ENCODE data around the gene RAB12.
A peak's percentile ranks its signal among the peaks of the same experiment; 100 is the strongest.

RAB12 gene

DNA sequence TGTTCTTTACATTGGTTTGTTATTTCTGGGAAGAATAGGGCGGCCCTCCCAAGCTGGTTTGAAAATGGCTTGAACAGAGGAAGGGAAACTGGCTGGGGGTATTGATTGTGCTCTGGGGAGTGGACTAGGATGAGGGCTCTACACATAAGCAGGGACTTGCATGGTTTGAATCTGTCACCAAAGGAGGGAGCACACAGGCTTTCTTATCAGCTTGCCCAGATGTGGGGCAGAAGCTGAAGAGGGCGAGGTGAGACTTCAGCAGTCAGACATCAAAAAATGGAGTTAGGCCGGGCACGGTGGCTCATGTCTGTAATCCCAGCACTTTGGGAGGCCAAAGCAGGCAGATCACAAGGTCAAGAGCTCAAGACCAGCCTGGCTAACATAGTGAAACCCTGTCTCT lies 7.2 kb upstream of the RAB12 start:
- intact Hi-C loops (cut with DNase I; ENCODE audit: low total_unique reads) = no loop called here

DNA sequence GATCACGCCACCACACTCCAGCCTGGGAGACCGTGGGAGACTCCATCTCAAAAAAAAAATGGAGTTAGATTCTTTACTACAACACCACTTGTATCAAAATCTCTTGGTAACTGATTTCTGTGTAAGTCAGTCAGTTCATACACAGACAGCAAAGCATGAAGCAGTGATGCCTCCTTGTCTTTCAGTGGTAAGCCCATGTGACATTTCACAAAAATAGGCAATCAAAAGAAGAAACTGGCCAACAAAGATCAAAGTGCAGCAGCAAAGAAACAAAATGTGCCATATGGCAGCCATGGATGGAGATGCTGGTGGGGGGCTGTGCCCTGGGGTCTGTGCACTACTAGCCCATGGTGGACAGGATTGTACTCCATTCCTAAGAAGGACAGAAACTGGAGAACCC lies 6.7 kb upstream of the RAB12 start:
- intact Hi-C loops (cut with DNase I; ENCODE audit: low total_unique reads) = no loop called here
- H3K9me3 ChIP-seq = no peaks in the 10 kb centered on the region
- no peak overlapping the region for H3K27ac ChIP-seq
- H3K36me3 ChIP-seq = no peaks in the 10 kb centered on the region
- DNase-seq = no peak
- H3K27me3 ChIP-seq = no peaks in the 10 kb centered on the region
- H3K4me3 ChIP-seq = no peak overlapping the region
- H3K4me1 ChIP-seq = peaks cover 0 to 2% (median 0%) of the 10 kb centered on the region in 4 donors
- TF ChIP-seq, protein P1, sequence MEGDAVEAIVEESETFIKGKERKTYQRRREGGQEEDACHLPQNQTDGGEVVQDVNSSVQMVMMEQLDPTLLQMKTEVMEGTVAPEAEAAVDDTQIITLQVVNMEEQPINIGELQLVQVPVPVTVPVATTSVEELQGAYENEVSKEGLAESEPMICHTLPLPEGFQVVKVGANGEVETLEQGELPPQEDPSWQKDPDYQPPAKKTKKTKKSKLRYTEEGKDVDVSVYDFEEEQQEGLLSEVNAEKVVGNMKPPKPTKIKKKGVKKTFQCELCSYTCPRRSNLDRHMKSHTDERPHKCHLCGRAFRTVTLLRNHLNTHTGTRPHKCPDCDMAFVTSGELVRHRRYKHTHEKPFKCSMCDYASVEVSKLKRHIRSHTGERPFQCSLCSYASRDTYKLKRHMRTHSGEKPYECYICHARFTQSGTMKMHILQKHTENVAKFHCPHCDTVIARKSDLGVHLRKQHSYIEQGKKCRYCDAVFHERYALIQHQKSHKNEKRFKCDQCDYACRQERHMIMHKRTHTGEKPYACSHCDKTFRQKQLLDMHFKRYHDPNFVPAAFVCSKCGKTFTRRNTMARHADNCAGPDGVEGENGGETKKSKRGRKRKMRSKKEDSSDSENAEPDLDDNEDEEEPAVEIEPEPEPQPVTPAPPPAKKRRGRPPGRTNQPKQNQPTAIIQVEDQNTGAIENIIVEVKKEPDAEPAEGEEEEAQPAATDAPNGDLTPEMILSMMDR (IDR thresholded peaks at IDR 0.05) = no peak

More for the DNA sequence above, 7.2 kb upstream of the RAB12 start:
- DNase-seq = no peak
- no peaks in the 10 kb centered on the region for H3K4me1 ChIP-seq
- H3K27me3 ChIP-seq = no peaks in the 10 kb centered on the region
- no peak overlapping the region for H3K4me3 ChIP-seq
- TF ChIP-seq, protein P1 (IDR thresholded peaks at IDR 0.05) = no peak
- no peak overlapping the region for H3K27ac ChIP-seq
- no peaks in the 10 kb centered on the region for H3K36me3 ChIP-seq
- no peaks in the 10 kb centered on the region for H3K9me3 ChIP-seq

DNA sequence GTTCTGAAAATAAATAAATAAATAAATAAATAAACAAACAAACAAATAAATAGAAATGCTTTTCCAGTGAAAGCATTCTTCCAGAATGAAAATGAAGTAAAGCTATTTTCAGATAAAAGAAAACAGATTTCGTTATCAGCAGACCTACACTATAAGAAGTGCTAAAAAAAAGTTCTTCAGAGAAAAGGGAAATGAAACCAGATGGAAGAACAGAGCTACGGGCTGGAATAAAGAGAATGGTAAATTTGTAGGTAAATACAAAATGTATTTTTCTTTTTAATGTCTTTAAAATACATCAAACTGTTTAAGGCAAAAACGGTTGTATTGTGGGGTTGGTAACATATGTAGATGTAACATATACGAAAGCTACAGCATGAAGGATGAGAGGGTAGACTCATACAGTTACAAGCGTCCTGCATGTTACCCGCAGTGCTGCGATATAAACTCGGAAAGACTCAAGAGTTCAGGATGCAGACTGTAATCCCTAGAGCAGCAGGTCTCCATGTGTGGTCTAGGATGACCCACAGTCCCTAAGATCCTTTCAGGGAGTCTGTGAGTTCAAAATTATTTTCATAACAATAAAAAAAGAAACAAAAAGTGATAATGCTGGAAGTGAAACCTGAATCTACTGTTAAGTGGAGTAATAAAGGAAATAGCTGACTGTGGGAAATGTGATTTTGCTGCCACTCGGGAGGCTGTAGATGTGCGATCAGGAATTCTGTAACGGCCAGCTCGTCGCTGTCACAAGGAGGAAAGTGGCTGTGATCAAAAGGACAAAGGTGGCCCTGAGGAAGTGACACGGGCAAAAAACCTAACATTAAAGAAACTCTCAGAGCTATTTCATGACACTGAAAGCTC lies 5.3 kb upstream of the RAB12 start:
- Histone ChIP-seq H3K36me3 (no peaks in the 10 kb centered on the region), H3K9me3 (no peaks in the 10 kb centered on the region), H3K4me1 (peaks cover 0 to 9% (median 5%) of the 10 kb centered on the region in 4 donors), H3K27me3 (no peaks in the 10 kb centered on the region), H3K27ac (no peak overlapping the region), H3K4me3 (no peak overlapping the region)
- DNase-seq = no peak
- intact Hi-C loops (cut with DNase I; ENCODE audit: low total_unique reads) = no loop called here
- TF ChIP-seq, protein P1 (IDR thresholded peaks at IDR 0.05) = no peak

DNA sequence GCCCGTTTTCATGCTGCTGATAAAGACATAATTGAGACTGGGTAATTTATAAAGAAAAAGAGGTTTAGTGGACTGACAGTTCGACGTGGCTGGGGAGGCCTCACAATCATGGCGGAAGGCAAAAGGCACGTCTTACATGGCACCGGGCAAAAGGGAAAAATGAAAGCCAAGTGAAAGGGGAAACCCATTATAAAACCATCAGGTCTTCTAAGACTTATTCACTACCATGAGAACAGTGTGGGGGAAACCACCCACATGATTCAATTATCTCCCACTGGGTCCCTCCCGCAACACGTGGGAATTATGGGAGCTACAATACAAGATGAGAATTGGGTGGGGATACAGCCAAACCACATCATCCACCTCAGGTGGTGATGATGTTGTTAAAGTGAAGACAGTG lies 3.3 kb upstream of the RAB12 start:
- Histone ChIP-seq H3K27ac (no peak overlapping the region), H3K9me3 (no peaks in the 10 kb centered on the region), H3K4me3 (no peak overlapping the region), H3K4me1 (peaks cover 0 to 17% (median 9%) of the 10 kb centered on the region in 4 donors), H3K36me3 (no peaks in the 10 kb centered on the region), H3K27me3 (no peaks in the 10 kb centered on the region)
- intact Hi-C loops (cut with DNase I; ENCODE audit: low total_unique reads) = no loop called here
- TF ChIP-seq, protein P1 (IDR thresholded peaks at IDR 0.05) = no peak
- DNase-seq = no peak

DNA sequence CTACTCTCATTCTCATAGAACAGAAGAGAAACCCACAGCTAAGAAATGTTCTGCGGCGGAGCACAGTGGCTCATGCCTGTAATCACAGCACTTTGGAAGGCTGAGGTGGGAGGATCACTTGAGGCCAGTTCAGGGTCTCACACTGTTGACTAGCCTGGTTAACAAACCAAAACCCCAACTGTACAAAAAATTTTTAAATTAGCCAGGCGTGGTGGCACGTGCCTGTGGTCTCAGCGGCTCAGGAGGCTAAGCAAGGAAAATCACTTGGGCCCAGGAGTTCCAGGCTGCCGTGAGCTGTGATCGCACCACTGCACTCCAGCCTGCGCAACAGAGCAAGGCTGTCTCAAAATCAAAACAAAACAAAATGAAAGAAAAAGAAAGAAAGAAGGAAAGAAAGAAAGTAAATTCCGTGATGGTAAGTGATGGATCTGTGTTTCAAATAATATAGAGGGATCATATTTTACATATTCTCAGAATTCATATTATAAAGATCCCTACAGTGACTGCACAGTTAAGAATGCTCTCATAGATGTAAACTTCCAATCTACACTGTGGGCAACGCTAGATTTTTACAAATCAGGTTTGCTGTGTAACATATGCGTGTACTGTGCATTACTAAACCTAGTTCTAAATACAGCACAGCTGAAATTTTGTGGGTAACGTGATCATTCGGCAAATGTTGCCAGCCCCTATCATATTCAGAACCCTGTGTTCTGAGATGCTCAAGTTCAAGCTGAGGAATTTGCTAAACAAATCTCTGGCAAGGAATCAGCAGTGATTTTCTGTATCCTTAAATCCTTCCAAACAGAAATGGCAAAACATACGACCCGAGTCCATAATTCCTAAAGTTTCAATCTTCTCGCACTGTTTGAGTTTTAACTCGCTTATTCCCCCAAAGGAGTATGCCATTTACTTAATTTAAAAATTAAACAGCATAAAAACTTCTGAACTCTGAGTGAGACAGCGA lies 1.2 kb upstream of the RAB12 start:
- Histone ChIP-seq H3K27ac (peak overlapping the region; percentile 86), H3K27me3 (no peaks in the 10 kb centered on the region), H3K4me3 (peak overlapping the region; percentile 89 to 93), H3K36me3 (no peaks in the 10 kb centered on the region), H3K4me1 (peaks cover 0 to 38% (median 25%) of the 10 kb centered on the region in 4 donors), H3K9me3 (no peaks in the 10 kb centered on the region)
- TF ChIP-seq, protein P1 (IDR thresholded peaks at IDR 0.05) = no peak
- DNase-seq = no peak
- intact Hi-C loops (cut with DNase I; ENCODE audit: low total_unique reads) = no loop called here

Measured in tibial artery (tissue), 4 donors.